NOMO-1 (cell line): Measurements from ENCODE around the gene OMP.

Experiments
- DNase-seq, 2 experiments: peaks; one replicate each; lab custom pipeline; 2025; ENCODE audit not compliant: unreplicated experiment in 2 of 2; lab: John Stamatoyannopoulos, UW

The OMP gene

DNA sequence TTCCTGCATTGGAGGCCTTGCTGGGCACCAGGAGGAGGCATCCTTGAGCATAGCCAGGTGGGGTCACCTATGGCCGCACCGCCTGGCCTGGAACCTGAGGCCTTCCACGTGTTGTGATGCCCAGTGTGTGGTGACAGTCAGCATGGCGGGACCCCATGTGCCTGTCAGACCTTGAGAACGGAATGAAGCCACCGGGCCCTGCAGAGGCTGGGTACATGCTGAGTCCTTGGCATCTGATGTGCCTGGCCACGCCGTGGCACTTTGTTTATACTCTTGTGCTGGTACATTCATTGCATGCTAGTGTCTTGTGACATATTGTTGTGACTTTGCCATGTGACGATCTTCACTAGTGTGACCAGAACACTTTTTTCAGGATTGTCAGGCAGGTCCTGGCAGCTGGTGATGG lies 16.9 kb downstream of the OMP start:
- no peak for DNase-seq

GRCh38 chr11:77120571-77120970 lies 17.9 kb downstream of the OMP start:
- no peak for DNase-seq

DNA sequence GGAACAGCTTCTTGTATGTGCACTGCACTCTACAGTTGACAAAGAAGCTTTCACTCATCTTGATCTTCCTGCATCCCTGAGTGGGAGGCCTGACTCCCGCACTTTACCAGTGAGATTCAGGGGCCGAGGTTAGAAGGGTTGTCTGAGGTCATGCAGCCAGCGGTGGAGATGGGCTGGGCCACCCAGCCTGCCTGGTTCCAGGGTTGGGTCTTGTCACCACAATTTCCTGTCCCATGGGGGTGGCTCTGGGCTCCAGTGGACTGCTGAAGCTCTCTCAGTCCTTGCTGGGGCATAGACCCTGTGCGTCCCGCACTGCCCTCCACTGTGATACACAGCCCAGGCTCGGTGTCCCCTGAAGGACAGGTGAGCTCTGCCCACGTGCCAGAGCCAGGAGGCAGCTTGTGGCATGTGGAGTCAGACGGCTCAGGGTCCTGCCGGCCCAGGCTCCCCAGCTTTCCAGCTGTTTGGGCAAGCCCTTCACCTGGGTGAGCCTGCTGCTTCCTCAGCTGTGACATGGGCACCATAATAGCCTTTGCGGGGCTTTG lies 18.5 kb downstream of the OMP start:
- no peak for DNase-seq

GRCh38 chr11:77121876-77122575 lies 19.4 kb downstream of the OMP start:
- no peak for DNase-seq

- DNase-seq: no peak
Measured at GRCh38 chr11:77122576-77123212, 20.1 kb downstream of the OMP start.

GRCh38 chr11:77123591-77123990 lies 21.0 kb downstream of the OMP start:
- no peak for DNase-seq

- no peak for DNase-seq
Measured at GRCh38 chr11:77124041-77124440, 21.4 kb downstream of the OMP start.

GRCh38 chr11:77124488-77124887 lies 21.8 kb downstream of the OMP start:
- DNase-seq: no peak

DNA sequence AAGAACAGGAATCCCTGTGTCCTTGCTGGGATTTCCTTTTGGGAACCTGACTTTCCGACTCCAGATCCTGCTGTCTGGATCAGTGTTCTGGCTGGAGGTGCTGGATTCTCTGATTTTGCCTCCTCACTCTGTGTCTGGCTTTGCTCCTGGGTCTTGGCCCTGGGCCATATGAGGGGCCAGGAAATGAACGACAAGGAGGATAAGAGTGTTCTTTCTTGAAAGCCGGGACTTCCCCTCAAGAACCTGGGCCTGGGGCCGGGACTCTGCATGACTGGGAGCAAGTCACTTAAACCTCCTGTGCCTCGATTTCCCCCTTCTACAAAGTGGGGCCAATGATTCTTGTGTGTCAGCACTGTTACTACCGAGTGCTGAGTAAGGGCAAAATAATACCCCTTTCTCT lies 22.6 kb downstream of the OMP start:
- DNase-seq: no peak

DNA sequence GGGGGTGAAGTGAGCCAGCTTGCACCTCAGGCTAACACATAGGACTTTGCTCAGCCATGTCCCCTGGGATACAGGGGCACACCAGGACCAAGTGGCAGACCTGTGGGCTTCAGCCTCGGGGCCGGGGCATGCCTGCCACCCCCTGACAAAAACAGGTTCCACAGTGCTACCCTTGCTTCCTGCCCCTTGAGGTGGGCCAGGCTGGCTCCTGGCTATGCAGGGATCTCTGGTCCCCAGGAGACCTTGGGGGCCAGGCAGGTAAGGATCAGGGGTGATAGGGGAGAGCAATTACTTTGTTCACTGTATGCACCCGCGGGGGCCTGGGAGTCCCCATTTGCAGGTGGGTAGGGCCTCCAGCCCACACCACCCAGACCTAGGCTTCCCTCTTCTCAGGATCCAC lies 23.1 kb downstream of the OMP start:
- no peak for DNase-seq

DNA sequence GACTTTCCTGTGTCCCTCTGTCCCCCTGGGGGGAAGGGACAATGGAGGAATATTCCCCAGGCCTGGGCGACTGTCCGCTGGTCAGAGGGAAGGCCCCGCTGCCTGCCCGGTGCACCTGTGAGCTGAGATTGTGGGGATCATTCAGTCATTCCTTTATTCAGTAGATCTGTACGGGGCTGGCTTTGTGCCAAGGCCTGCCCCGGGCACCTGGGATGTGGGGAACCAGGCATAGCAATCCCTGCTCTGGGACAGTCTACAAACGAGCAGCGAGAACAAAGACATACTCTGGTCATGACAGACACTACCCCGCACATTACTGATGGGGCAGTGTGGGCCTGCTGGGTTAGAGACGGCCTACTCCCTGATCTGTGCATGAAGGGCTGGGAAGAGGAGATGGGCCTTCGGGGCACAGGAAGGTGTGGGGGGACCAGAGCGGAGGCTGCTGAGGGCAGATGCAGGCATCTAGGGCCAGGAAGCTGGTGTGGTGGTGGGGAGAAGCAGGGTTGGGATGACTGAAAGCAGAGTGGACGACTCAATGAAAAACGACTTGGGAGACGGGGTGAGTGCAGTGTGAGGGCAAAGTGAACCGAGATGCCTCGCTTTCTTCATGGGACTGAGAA lies 23.6 kb downstream of the OMP start:
- DNase-seq: no peak

GRCh38 chr11:77126861-77127234 lies 24.2 kb downstream of the OMP start:
- DNase-seq: no peak

DNA sequence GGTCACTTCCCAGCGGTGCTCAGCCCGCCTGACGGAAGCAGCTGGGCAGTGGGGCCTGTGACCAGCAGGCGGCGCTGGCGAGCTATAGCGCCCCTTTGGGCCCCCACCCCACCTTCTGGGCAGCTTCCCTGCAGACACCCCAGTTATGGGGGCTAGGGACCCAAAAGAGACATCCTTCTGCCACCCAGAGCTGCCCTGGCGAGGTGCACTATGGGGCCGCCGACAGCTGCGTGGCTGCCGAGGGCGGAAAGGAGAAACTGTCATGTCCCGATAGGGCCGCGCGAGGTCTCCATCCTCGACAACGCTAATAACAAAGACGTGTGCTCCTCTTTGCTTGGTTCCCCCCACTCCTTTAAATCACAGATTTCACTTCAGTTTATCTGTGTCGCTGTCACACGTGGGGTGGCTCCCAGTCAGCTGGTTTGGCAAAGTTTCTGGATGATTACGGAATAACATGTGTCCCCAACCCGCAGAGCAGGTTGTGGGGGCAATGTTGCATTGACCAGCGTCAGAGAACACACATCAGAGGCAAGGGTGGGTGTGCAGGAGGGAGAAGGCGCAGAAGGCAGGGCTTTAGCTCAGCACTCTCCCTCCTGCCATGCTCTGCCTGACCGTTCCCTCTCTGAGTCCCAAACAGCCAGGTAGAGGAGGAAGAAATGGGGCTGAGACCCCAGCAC lies 24.7 kb downstream of the OMP start:
- DNase-seq: peak in 1 of 2 experiments; percentile 30

GRCh38 chr11:77127920-77128691 lies 25.5 kb downstream of the OMP start, which contains the start of gene MYO7A:
MYO7A (plus strand) TSS chr11:77128246; CDS start chr11:77130635, 2,389 bp downstream.
- no peak for DNase-seq

- DNase-seq: no peak
Measured at GRCh38 chr11:77129069-77129841, 26.6 kb downstream of the OMP start.

- no peak for DNase-seq
Measured at GRCh38 chr11:77129842-77130756, 27.5 kb downstream of the OMP start.

DNA sequence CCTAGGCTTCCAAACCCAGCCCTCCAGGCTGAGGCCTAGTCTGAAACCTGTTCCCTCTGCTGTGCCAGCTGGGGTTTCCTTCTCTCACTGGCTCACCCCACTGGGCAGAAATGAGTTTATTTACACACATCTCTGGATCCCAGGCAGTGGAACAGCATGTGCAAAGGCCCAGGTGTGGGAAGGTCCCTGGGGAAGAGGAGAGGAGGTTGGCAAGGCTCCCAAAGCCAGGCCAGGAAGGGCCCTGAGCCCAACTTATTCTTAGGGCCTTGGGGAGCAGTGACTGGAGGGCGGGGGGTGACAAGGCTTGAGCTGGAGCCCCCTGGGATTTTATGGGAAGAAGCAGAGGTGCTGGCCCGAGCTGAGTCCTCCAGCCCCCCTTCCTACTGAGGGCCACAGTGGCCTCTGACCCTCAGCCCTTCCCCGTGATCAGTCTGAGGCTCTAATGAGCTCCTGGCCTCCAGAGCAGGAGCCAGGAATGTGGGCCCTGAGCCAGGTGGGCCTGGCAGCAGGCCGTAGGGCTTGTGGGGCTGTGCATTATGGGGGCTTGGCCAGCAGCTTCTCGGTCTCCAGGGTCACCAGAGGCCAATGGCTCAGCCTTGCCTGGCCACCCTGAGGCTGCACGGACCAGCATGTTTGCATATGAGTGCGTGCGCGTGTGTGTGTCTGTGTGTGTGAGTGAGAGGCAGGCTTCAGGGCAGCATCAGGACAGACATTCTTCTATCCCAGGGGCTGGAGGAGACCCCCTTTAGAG lies 28.3 kb downstream of the OMP start:
- DNase-seq: no peak

- DNase-seq: no peak
Measured at GRCh38 chr11:77131560-77131959, 28.9 kb downstream of the OMP start.
